8988T (cell line): ENCODE data around the gene HYAL1.
"Not testable (repeated sequence)": the region's sequence is repeated elsewhere in the genome, so short reads cannot be mapped to it uniquely, and the experiment has no call there.

Experiments used
- DNase-seq: peaks from one replicate; pipeline ENCODE4 v3.0.0; 2011

Gene HYAL1

DNA sequence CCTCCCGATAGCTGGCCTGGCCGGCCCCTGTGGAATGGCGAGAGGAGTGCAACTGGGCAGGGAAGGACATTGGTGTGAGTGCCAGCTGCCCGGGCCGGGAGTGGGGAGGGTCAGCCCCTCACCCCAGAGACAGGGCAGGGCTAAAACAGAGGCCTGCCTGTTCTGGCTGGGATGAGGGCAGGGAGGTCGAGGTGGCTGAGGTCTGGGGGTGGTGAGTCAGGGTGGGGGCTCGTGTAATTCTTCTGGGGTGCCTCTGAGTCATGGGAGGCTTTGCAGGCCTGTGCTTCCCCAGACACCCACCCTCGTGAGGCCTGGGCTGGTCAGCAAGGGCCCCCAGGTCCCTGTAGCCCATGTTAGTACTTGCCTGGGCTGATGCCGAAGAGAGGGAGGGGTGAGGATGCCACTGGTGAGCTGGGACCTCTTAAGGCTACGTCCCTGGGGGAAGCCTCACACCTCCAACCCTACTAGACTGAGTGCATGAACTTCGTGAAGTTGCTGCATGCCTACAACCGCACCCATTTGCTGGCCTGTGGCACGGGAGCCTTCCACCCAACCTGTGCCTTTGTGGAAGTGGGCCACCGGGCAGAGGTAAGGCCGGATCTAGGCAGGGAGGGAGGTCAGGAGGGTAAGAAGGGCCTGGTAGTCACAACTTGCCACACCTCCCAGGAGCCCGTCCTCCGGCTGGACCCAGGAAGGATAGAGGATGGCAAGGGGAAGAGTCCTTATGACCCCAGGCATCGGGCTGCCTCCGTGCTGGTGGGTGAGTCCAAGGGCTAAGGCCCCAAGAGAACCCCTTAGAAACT is 32.8 kb downstream of the HYAL1 start:
- no peak for DNase-seq

DNA sequence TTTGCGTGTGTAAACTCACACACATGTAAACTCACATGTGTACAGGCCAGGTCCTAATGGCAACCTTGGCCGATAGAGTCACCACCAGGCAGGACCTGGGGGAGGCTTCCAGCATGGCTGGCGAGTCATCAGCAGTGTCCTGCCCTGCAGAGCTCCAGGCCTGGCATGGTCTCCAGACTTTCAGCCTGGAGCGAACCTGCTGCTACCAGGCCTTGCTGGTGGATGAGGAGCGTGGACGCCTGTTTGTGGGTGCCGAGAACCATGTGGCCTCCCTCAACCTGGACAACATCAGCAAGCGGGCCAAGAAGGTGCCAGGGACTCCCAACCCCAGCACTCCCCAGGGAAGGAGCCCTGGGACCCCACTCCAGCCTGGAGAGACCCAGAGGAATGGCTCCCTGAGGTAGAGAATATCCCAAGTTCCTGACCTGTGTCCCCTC is 33.4 kb downstream of the HYAL1 start:
- DNase-seq = no peak

DNA sequence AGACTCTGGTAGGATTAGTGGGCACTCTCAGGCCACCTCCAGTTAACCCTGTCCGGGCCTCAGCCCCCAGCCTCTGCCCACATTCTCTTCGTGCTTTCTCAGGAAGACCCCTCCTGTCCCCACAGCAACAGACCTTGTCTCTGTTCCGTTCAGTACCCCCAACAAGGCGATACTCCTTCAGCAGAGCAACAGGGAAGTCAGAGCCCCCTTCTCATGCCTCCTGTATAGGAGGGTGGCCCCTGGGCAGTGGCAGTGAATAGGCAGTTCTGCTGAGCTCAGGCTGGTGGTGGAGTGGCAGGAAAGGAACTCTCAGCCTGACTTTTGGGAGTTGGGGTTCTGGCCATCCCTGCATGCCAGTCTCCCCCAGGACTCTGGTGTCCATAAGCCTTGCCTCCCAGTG is 33.9 kb downstream of the HYAL1 start:
- DNase-seq = no peak

DNA sequence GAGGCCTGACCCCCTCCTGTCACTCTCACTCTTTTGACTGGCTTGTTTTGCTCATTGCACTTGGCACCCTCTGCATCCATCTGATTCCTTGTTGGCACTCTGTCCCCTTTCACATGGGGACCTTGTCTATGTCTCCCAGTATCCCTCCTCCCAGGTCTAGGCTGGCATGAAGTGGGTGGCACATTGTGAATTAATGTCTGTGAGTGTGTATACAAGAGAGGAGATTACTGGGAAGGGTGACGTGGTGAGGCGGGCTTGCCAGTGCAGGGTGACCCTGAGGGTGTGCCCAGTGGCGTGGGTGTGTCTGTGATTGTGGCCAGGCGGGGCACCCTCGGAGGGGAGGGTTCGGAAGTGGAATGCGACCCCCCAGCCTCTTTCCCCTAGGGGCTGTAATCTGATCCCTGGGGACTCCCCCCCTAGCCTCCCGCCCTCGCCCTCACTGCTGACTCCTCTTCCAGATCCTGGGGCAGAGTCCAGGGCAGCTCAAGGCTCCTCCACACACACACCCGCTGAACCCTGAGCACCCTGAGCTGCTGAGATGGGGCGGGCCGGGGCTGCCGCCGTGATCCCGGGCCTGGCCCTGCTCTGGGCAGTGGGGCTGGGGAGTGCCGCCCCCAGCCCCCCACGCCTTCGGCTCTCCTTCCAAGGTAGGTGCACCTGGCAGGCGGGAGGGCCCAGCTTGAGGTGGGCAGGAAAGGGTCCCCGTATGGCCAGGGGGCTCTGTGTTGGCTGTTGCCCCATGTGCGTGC is 34.5 kb downstream of the HYAL1 start, which contains the start of gene SEMA3B:
Gene SEMA3B (plus strand): TSS at position 445 of the 749 bp plus-strand sequence. CDS start 94 bp downstream, at position 539.
- no peak for DNase-seq

DNA sequence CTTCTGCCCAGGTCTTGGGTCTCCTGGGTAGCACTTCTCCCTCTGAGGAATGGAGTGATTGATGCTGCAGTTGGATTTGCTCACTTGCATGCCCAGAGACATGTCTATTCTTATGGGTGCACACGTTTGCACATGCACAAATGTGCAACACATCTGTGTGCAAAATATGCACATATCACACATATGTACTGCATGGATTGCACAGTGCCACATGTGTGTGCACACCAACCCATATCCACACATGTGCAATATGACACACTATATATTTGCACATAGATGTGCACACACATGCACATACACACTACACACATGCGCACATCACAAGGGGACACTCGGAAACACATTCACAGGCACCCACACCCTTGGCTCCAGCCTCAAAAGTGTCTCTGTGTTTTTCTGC is 35.1 kb downstream of the HYAL1 start:
- DNase-seq = no peak

DNA sequence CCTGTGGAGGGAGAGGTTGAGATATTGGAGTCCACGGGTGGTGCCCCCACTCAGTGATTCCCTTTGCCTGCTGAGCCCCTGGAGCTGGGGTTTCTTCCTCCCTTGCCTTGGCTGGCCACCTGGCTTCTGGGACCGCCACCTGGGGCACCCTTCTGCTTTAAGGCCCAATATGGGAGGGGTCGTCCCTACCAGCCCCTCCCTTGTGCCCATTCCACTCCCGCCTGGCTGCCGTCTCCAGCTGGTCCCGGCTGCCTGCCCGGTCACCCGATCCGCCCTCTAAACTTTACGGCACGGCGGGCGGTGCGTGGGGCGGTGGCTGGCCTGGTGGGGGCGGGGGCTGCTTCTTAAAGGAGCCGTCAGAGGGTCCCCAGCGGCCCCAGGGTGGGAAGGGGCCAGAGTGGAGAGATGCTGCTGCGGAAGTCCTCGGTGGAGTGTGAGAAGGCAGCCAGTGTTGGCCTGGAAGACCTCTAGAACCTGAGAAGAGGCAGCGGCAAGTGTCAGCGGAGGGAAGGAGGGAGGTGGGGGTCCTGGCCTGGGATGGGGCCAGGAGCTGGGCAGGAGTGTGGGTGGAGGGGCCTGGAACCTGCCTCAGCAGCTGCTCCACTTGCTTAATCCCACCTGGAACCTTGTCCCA is 36.0 kb downstream of the HYAL1 start:
- no peak for DNase-seq

DNA sequence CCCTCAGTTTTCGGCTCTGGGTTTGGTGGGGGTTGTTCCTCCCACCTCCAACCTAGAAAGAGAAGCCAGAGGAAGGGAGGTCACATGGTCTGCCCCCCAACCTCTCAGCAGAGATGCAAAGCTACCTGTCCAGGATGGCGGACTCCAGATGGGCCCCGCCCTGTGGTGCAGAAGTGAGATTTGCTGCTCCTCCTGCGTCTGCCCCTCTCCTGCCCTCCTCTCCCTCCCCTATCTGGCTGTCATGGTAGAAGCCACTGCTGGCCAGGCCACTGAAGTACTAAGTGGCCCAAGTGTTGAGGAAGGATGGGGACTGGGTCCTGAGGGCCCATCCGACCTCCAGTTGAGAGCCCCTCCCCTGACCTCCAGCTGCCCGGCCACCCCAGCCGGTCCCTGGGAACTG is 36.5 kb downstream of the HYAL1 start:
- no peak for DNase-seq

DNA sequence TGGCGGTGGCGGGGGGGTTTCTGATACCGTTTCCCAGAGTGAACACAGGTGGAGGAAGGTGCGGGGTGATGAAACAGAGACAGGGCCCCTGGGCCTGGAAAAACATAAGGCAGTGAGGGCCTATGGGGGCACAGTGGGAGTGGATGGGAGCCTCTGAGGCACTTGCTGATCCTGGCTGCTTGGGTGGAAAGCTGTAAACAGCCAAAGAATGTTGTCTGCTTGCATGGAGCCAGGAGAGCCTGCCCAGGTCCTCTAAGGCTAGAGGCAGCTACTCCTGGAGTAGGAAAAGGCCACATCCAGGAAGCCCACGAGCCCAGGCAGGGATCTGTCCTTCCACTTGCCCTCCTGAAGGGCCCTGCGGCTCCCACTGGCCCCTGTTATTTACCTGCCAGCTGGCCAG is 37.4 kb downstream of the HYAL1 start:
- no peak for DNase-seq

DNA sequence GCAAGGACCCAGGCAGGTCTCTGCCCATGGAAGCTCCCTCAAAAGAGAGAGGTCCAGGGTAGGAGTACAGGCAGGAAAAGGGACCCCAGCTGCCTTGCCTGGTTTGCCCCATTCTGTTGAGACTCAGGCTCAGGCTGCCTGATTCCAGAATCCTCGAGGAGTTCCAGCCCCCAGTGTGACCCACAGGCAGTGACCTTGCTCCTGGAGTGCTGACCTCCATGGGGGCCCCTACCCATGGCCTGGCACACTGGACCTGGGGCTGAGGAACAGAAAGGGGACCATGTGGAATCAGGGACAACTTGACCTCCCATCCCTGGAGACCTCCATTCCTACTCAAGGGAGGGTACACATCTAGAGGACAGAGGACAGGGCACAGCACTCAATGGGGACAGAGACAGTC is 37.8 kb downstream of the HYAL1 start:
- no peak for DNase-seq

DNA sequence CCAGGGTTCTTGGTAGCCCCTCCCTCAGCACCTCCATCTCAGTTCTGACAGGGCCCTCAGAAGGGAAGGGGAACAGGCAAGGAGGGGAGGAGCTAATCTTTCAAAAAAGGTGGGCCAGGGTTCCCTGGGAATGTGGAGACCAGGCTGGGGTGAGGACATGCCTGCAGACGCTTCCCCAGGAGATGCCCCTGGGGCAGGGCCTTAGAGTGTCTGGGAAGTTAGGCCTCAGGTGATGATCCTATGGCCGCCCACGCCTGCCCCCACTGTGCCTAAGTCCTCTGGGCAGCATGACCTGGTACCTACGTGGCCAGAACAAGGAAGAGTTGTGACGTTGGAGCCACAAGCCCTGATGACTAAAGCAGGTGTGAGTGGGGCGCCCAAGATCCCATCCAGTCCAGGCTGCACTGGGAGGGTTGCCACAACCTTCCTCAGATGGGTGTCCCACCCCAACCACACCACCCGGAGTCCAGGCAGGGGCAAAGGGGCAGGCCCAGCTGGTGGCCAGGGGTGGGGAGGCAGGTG is 38.3 kb downstream of the HYAL1 start:
- DNase-seq = no peak

DNA sequence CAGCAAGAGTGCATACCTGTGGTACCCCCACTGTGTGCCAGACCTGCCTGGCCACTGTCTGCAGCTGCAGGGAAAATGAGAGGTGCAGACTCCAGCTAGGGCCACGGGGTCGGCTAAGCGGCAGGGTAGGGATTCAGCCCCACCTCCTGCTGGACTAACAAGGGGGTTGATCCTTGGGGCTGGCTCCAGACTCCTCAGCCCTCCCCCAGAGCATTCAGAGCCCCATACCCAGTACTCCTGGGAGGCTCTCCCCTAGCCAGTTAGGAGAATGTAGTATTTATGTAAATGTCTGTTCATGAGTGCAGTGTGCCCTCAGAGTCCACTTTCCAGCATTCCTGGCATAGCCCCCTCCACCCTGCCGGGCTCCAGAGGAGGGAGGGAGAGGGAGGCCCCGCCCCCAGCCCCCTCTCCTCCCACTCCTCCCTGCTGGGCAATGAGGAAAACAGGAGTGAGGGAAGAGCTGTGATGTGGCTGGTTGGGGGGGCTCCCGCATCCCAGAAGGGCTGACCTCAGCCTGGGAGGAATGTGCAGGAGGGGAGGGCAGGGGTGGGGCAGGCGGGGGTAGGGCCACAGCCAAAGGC is 38.9 kb downstream of the HYAL1 start:
- peak; percentile 82 for DNase-seq

DNA sequence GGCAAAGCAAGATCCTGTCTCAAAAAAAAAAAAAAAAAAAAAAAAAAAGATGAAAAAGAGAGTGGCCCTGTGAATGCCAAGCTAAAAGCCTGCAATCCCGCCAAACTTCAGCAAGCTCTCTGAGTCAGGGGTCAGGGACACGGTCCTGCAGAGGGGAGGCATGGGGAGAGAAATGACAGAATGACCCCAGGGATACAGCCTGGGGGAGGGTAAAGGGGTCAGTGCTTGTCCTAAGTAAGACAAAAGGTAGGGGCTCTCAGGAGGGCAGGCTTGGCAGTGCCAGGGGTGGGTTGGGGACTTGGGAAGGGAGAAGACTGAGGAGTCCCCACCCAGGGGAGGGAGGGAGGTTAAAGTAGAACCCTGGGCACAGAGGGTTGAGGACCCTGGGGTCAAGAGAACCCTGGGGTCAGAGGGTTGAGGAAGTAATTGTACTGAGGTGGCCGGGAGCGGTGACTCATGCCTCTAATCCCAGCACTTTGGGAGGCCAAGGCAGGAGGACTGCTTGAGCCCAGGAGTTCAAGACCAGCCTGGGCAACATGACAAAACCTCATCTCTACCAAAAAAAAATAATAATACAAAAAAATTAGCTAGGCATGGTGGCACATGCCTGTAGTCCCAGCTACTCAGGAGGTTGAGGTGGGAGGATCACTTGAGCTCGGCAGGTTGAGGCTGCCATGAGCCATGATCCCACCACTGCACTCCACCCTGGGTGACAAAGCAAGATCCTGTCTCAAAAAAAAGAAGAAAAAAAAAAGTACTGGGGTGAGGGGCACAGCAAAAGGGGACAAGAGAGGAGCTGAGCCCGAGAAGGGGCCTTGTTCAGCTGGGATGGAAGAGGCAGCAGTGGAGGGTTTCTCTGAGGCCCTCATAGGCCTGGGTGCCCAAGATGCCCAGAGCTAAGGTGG is 39.6 kb downstream of the HYAL1 start:
- no peak for DNase-seq

DNA sequence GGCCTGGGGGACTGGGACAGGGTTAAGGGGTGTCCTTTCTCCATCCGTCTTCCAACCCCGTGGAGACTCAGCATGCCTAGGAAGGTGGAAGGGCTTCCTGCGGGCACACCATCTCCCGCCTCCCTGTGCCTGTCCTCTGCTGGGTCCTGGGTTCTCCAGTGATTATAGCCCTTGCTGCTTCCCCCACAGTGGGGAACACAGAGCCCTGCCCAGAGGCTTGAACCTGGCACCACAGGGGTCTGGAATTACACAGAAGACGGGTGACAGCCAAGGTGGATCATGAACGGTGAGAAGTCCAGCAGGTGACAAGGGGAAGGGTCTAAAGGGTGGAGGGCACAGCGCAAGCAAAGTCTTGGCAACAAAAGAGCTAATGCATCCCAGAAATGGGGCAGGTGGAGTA is 40.6 kb downstream of the HYAL1 start:
- no peak for DNase-seq

DNA sequence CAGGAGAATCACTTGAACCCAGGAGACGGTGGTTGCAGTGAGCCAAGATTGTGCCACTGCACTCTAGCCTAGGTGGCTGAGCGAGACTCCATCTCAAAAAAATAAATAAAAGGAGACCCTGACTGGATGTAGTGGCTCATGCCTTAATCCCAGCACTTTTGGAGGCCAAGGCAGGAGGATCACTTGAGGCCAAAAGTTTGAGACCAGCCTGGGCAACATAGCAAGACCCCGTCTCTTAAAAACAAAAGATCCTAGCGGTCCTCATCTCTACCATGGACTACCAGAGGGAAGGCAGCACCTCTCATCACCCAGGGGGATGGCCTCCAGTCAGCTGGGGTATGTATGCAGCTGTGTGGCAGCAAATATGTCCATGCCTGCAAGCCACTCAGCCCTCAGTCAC is 41.2 kb downstream of the HYAL1 start:
- not testable (repeated sequence) for DNase-seq

DNA sequence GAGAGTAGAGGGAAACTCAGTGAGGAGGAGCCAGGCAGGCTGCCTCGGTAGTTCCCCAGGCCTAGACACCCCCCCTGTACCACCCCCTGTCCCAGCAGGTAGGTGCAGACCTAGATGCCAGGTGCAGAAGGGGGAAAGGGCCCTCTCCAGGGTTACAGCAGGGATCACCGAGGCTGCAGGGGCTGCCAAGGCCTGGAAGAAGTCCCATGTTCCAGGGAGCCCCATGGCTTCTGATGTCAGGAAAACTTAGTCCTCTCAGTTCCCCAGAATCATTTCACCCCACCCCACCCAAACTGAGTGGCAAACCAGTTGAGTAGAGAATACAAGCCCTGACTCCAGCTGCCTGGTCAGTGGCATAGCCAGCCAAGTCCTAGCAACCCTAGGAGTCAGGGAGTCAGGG is 41.9 kb downstream of the HYAL1 start:
- no peak for DNase-seq

DNA sequence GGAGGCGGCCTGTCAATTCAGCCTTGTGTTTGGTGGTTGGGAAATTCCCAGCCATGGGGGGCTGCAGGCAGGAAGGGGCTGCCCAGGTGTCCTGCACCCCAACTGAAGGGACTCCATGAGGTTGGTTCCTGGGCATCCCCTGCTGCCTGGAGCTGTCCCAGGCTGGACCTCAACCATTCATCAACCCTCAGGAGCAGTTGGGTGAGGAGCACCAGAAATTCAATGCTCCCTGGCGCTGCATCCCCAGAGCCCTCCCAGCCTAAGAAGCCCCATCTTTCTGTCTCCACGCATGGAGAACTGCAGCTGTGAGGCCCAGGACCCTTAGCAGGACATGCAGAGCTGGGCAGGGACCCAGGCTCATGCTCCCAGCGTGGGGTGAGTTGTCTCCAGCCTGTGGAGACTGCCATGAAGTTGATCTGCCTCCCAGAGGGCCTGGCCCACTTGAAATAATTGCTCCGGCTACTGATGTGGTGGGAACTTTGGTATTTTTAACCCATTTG is 42.4 kb downstream of the HYAL1 start:
- DNase-seq = no peak

DNA sequence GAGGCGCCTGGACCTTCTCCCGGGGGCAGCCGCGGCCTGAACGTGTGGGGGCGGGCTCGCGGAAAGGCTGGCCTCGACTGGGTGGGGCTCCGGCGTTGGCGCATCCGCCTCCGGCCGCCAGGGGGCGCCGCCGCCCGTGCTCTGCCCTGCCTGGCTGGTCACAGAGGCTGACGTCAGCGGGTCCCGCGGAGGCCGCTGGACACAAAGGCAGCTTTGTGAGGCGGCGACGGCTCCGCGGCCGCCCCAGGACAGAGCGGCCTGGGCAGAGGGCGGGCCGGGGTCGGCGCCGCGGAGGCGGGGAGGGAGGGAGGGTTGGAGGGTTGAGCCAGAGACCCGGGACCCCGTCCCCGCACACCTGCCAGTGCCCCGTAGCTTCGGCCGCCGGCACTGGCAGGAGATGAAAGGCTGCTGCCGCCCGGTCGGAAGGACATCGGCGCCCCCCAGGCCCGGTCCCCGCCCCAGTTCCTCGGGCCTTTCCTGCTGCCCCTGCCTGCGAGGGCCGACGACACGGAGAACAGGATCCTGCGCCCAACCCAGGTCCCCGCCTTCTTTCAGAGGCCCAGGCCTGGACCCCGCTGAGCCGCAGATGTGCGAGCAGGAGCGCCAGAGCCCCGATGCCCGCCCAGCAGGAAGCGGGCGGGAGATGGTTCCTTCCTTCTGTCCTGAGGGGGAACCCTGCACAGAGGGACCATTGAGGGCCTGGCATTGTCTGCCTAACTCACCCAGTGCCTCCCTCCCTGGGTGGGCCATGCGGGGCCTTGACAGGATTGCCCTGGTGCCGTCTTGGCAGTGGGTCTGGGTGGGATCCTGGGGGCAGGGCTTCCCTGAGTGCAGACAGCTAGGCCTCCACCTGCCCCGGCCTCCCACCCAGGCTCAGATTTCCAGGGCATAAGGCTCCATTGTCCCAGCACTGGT is 43.1 kb downstream of the HYAL1 start:
- peak; percentile 100 for DNase-seq

DNA sequence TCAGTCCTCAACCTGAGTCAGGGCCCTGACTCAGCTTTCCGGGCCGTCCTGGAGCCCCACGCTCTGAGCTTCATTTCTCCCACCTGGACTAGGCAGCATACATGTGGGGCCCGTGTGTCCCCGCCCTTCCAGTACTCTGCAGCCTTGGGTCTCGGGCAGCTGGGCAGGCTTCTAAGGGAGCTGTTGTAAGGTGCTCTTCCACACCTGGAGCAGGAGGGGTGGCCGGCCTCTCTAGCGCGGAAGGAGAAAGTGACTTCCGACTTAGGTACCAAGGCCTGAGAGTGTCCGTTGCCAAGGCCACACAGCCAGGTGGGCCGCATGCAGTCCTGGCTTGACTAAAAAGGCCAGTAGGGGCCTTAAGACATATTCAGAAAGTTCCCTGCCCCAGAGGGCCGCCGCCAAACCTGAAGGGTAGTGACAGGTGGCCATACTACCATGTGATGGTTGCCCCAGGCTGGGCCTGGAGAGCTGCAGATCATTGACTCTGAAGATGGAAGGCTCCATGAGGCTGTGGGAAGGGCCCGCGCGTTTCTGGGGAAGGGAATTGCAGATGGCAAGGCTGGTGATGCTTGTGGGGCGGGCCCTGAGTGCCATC is 43.8 kb downstream of the HYAL1 start:
- DNase-seq = no peak

DNA sequence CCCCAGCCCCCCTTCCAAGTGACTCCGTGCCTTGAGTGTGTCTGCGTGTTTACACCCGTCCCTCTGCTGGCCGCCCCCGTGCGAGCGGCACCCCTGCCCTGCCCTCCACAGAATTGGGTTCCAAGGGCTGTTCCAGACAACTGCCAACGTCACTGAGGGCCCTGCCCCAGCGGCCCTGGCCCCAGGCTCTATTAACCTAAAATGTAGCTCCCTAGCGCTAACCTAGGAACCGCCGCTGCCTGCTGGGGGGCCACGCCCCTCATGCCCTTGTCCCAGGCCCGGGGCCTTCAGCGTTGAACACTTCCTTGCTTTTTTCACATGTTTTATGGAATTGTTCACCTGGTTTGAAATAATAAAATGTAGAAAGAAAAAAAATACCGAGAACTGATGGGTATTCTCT is 44.4 kb downstream of the HYAL1 start:
- no peak for DNase-seq

DNA sequence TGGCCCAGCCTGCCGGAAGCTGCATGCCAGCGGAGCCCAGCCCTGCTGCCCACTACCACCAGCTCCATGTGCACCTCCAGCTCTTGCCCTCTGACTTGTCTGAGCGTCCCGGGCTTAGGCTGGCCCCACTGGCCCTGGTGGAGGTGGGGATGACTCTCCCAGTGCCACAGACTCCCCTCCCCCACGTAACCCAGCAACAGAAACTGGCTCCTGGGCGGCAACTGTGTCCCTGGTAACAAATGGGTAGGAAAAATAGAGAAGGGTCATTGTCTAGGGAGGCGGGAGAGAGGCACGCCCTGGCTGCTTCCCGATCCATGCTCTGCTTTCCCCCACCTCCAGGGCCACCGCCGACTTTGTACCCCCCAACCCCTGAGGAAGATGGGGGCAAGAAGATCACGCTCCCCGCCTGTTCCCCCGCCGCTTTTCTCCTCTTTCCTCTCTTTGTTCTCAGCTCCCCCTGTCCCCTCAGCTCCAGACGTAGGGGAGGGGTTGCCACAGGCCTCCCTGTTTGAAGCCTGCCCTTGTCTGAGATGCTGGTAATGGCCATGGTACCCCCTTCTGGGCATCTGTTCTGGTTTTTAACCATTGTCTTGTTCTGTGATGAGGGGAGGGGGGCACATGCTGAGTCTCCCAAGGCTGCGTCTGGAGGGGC is 45.2 kb downstream of the HYAL1 start:
- DNase-seq = no peak
